Pancreas (tissue), 10 donors: ENCODE results near the gene ATF5. TPM values are rescaled to one million over a fixed set of nuclear protein-coding genes. Genes with fewer than 3 reads are reported as not detected.

ENCODE experiments used
- ATAC-seq, 4 donors: fragments of 200-7000 bp; cut with Tn5 transposase; one replicate each; pipeline versions ENCODE4 v1.8.0 to v1.9.1; 2020; ENCODE audit warnings: mild to moderate bottlenecking in 4 of 4, moderate library complexity in 4 of 4
- DNase-seq, 6 donors: peaks; one replicate each; pipeline ENCODE4 v3.0.0-alpha.2; 2020
- FAIRE-seq: peaks from 2 replicates; lab custom pipeline; 2012; peaks lifted over from hg19 to GRCh38; lab: Jason Lieb, UNC
- H3K27ac ChIP-seq, 4 donors: fragments of 200-600 bp; sonication (generic); 1 replicate in 3 of 4; 2 replicates in 1 of 4; pipeline versions ENCODE4 v1.5.0 to v1.8.0; 2020
- H3K27me3 ChIP-seq, 4 donors: fragments of 200-600 bp; one replicate each; pipeline ENCODE4 v1.8.0; 2021
- H3K36me3 ChIP-seq, 3 donors: fragments of 200-600 bp; sonication (generic) in 1 of 3; one replicate each; pipeline versions ENCODE4 v1.5.0 to v1.8.0; 2020 to 2021
- H3K4me1 ChIP-seq, 3 donors: fragments of 200-600 bp; one replicate each; pipeline ENCODE4 v1.8.0; 2021
- H3K4me3 ChIP-seq, 4 donors: fragments of 200-600 bp; sonication (generic) in 2 of 4; one replicate each; pipeline versions ENCODE4 v1.5.0 to v1.8.0; 2020 to 2021
- H3K9me3 ChIP-seq, 4 donors: fragments of 200-600 bp; one replicate each; pipeline ENCODE4 v1.8.0; 2021
- CTCF ChIP-seq, 4 donors: fragments of 200-600 bp; sonication (generic) in 3 of 4; IDR thresholded peaks; one replicate each; pipeline versions ENCODE4 v1.5.0 to v1.8.0; 2021; ENCODE audit warnings: antibody characterized with exemption in 4 of 4
- WGBS, 2 donors: extraction: QIAGEN DNeasy Blood & Tissue Kit; methylation state at CpG; one replicate each; pipeline ENCODE4 v1.1.7; 2013; 5-methylcytosine and 5-hydroxymethylcytosine counted together
- intact Hi-C, 3 donors: fragments of 100-400 bp; cut with DNase I; formaldehyde crosslinking; loops; one replicate each; pipeline versions ENCODE4 v1.11.1 to v1.14.2; 2022
- polyA plus RNA-seq, 2 donors: library from polyadenylated mRNA; stranded (reverse); fragments of 200-250 nt; gene quantifications; one replicate each; pipeline ENCODE4 v1.2.3, GENCODE V29; 2013
- total RNA-seq, 6 donors: library from RNA; stranded (reverse); fragmentation: NEBNext Ultra II Directional in 4 of 6; extraction: Animal tissue kit (Norgen Biotek cat#: 25700) in 4 of 6; gene quantifications; one replicate each; pipeline versions ENCODE4 v1.2.1 to v1.2.4, GENCODE V29; 2021 to 2023
- donor health status: healthy with polysubstance abuse.
- donor health status: DM: no; HTN: no; CAD: no; lungs with moderate emphysema.
- donor health status: DM: no; HTN: no; CAD: no.
- donor health status: control.
- donor health status: control.
- donor health status: Bipolar disorder and iron deficiency.
- donor health status: DM: yes; HTN: yes; CAD: no.
- donor health status: DM: no; HTN: no; CAD: no.
- donor health status: DM: no; HTN: no; CAD: no.
- donor health status: DM: yes; HTN: yes; CAD: no.

Gene ATF5
- total and polyA plus RNA-seq, 8 donors: 8.2 to 25.7 (median 13.1) TPM

DNA sequence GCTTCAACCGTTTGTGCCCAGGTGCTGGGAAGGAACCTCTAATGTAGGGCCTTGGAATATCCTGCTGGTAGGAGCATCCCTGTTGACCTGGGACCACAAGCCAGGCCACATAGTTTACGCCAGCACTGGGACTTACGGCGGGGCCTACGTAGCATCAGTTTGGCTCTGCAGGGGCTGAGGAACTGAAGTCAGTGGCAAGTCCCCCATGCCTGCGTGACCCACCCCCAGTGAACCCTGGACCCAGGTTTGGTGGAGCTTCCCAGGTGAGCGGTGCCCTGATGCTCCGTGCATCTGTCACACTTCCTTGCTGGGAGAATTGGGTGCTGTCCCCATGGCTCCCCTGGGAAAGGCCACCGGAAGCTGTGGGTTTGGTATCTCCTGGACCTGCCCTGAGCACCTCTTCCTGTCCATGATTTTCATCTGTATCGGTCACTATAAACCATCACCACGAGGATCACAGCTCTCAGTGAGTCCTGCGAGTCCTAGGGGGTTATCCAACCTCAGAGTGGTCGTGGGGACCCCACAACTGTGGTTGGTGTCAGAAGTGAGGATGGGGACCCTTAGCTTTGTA lies 22.0 kb downstream of the ATF5 start:
- FAIRE-seq: no peak
- intact Hi-C loops: no loop called here
- no peaks in the 10 kb centered on the region for H3K27me3 ChIP-seq
- H3K4me3 ChIP-seq: no peak overlapping the region
- no peak for TF ChIP-seq CTCF (IDR thresholded peaks at IDR 0.05)
- H3K27ac ChIP-seq: peak overlapping the region in 1 of 4 donors; percentile 85
- ATAC-seq: no peak
- no peak for DNase-seq
- H3K36me3 ChIP-seq: no peaks in the 10 kb centered on the region
- peaks cover 17 to 51% (median 28%) of the 10 kb centered on the region in 3 donors for H3K4me1 ChIP-seq
- H3K9me3 ChIP-seq: no peaks in the 10 kb centered on the region
- WGBS, 2 donors: 82 to 86% methylated on average over 13 of the region's 13 CpGs

GRCh38 chr19:49951806-49952478 lies 22.9 kb downstream of the ATF5 start:
- Histone ChIP-seq H3K36me3 (no peaks in the 10 kb centered on the region), H3K27me3 (no peaks in the 10 kb centered on the region), H3K27ac (peak overlapping the region in 3 of 4 donors; percentile 58 to 85 (median 63)), H3K9me3 (no peaks in the 10 kb centered on the region), H3K4me1 (peaks cover 19 to 60% (median 37%) of the 10 kb centered on the region in 3 donors), H3K4me3 (peak overlapping the region in 1 of 4 donors; percentile 14)
- WGBS, 2 donors: 36 to 49% methylated on average over 9 of the region's 9 CpGs
- ATAC-seq (peak in 1 of 4 donors; percentile 3), DNase-seq (no peak), FAIRE-seq (no peak)
- intact Hi-C loops: no loop called here
- no peak for TF ChIP-seq CTCF (IDR thresholded peaks at IDR 0.05)

DNA sequence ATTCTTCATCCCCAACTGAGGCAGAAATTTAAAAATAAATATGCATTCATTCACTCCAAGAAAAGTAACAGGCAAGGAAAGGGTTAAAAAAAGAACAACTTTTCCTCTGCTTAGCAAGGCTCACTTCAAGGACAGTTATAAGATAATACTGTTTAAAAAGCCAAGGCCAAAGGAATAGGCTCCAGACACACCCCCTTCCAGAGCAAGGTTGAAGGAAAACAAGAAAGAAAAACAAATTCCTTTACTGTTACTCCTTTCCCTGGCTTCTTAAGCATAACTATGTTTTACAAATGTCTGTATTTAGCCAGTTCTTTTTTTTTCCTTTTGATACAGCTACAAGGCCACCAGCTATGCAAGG lies 23.5 kb downstream of the ATF5 start:
- Histone ChIP-seq H3K4me3 (peak overlapping the region in 1 of 4 donors; percentile 14), H3K4me1 (peaks cover 19 to 62% (median 39%) of the 10 kb centered on the region in 3 donors), H3K27me3 (no peaks in the 10 kb centered on the region), H3K36me3 (no peaks in the 10 kb centered on the region), H3K27ac (peak overlapping the region in 3 of 4 donors; percentile 58 to 85 (median 63)), H3K9me3 (no peaks in the 10 kb centered on the region)
- DNase-seq (peak in 1 of 6 donors; percentile 40), FAIRE-seq (no peak), ATAC-seq (peak in 2 of 4 donors; percentile 45 to 46)
- intact Hi-C loops: no loop called here
- no peak for TF ChIP-seq CTCF (IDR thresholded peaks at IDR 0.05)

- H3K27ac ChIP-seq: peak overlapping the region in 3 of 4 donors; percentile 36 to 85 (median 62)
- no peak for FAIRE-seq
- DNase-seq: no peak
Observed at GRCh38 chr19:49952906-49953305, 23.9 kb downstream of the ATF5 start.

More at GRCh38 chr19:49952906-49953305, 23.9 kb downstream of the ATF5 start:
- Histone ChIP-seq H3K36me3 (no peaks in the 10 kb centered on the region), H3K4me1 (peaks cover 19 to 64% (median 43%) of the 10 kb centered on the region in 3 donors), H3K27me3 (no peaks in the 10 kb centered on the region), H3K4me3 (no peak overlapping the region), H3K9me3 (no peaks in the 10 kb centered on the region)
- 29 to 40% methylated on average over 13 of the region's 13 CpGs for WGBS, 2 donors
- intact Hi-C loops: no loop called here
- no peak for ATAC-seq
- TF ChIP-seq CTCF (IDR thresholded peaks at IDR 0.05): no peak
